LNCAP (cell line): ENCODE measurements around the gene CABYR.

Experiments
- CTCF ChIP-seq: fragments of 450-650 bp; IDR thresholded peaks from 2 replicates; pipeline ENCODE4 v1.5.1; 2017; ENCODE audit warnings: mild to moderate bottlenecking

The CABYR gene

DNA sequence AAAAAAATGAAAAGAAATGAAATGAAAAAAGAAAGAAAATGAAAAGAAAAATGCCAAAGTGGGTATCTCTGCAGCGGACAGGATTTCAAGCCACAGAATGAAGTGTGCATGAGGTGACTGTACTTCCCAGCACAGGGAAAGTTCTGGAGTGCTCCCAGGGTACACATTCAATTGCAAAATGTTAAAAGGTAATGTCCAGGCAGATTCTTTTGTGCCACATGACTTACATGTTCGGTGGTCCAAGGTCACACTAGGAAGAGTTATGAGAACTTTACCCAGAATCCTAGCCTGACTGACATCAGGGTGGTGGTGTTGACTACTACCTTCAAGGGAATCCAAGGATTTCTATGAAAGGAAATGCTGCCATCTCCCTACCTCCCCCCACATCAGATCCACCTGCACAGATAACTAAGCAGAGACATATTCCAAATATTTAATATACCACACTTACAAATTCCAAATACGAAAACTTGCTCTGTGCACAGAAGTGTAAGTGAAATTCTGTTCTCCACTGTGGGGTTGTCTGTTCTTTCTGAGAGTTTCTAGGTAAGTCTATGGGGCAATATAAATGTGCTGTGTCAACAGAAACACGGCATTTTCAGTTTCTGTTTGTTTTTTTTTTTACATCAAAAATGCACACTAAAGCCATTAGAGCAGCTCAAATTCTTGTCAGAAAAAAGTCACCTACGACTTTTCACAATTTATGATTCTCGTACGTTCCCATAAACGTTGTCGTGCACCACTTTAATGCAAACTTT lies 56.6 kb downstream of the CABYR start:
- TF ChIP-seq CTCF = no peak

DNA sequence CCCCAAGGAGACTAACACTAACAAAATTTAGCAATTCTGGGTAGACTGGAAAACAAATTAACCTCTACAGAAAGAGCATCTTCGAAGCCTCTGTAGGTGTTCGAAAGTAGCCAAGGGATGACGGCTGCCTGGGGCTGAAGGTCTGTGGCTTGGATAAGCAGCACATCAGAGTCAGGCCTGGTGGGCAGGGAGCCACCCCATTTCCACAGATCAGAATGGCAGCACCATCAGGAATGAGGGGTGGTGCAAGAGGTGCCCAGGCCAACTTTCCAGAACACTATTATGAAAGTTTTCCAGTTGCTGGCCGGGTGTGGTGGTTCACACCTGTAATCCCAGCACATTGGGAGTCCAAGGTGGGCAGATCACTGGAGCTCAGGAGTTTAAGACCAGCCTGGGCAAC lies 57.9 kb downstream of the CABYR start:
- TF ChIP-seq CTCF = no peak

DNA sequence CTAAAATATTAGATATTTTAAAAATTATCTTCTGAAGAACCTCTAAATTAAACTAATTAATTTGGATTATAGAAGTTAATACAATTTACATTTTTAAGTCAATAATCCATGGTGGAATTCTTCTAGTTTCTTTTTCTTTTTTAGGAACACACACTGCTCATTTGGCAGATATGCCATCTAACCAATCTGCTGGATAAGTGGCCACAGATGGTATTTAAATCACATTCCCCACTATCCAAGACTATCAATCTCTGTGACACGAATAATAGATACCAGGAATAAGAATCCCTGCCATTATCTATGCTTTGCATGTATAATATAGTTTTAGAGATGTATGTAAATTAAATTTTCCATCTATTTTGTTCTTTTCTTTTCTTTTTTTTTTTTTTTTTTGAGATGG lies 58.5 kb downstream of the CABYR start:
- TF ChIP-seq CTCF = no peak

DNA sequence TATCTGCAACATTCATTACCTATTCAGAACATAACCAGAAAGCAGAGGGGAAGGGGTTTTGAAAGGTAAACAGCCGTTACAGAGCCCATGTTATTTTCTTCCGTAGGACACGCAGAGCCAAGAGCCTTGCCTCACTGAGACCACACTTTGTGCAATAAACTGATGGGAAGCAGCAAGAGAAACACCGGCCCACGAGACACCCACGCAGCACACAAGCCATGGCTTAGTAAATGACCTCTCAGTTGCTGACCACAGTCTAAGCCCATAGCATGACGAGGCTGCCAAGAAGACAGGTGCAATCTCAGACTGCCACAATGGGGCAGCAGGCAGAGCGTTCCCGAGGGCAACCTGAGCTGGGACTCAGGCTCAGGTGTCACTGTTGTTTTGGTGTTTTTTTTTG lies 59.6 kb downstream of the CABYR start:
- no peak for TF ChIP-seq CTCF

DNA sequence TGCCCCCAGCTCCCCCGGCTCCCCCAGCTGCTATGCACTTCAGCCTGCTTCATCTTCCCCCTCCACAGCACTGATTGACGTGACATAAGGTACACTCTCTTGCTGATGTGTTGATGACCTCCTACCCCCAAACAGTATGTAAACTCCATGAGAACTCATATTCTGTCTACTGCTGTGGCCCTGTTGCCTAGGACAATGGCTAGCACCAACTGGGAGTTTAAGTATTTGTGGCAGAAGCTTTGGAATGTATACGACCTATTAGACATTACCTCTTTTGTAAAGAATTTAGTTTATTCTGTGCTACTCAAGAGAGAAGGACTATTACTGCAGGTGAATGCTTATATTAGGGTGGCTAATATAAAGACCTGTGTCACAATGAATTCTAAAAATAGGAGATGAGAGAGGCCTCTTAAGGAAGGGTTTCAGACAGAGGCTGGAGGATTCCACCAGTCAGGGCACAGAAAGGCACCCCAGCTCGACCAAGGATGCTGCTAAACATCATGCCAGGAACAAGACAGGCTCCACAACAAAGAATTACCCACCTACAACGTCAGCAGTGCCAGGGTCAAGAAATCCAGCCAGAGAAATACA lies 60.6 kb downstream of the CABYR start:
- TF ChIP-seq CTCF = no peak

DNA sequence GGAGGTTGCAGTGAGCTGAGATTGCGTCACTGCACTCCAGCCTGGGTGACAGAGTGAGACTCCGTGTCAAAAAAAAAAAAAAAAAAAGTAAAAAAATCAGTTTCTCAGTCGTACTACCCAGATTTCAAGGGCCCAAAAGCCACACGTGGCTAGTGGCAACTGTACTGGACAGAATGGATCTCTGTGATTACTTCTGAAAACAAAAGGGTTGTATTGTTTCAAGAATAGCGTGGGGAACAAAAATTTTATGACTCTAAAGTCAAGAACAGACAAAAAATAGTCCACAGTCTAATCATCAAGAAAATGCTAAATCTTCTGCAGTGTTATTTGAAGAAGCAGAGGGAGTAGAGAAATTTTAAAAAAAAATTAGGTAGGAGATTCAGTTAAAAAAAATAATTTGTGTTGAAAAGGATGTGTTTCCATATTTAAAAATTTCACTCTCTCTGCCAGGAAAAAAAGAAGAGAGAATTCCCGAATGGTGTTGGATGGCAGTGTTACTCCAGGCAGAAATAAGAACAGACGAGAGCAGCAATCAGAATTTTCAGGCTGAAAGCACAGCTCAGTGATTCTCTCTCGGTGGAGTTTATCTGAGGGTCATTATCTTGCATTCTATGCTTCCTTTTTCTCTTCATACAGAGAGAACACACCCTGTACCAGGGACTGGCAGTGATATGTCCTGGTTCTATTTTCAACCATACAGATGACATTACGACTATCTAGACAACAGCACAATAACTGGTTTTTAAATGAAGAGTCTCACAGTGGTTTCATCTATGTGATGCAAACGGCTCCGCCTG lies 61.8 kb downstream of the CABYR start:
- TF ChIP-seq CTCF = no peak

DNA sequence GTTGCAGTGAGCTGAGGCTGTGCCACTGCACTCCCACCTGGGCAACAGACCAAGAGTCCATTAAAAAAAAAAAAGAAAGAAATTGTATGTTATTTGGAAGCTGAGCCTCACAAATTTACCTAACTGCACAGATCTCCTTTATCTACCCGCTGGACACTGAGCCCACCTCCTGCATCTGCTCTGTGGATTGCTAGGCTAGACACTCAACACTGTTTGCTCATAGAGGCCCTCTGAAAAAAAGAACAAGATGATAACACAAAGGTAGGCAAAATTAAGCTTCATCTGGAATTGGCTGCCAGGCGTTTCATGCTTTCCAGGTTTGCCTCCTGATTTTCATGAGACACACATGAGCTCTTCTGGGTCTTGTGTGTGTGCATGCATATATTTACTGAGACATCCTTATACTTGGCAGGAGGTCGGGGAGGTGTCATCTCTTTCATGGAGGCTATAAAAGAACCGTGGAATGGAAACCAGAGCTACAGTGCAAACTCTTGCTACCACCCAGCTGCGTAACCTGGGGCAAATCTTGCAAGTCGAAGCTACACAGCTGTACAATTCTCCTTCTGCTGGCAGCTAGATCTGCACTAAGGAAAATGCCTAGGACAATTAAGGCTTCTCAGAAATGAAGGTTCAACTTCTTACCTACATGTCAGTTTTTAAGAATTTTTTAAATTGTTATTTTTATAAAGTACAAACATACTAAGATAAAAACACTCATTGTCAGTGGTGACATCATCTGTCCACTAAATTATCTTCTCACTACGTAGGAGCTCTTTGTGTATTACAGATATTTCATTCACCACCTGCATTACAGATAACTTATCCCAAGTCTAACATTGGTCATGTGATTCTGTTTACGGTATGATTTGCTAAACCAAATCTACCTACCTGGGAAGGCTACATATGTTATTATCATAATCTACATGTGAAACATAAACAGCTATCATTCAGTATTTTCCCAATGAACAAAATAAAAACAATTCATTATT lies 63.1 kb downstream of the CABYR start:
- no peak for TF ChIP-seq CTCF
